ENCODE data around the gene GNB2. TPM values are rescaled to one million over a fixed set of nuclear protein-coding genes. Genes with fewer than 3 reads are reported as not detected.
"Not testable (repeated sequence)": the region's sequence is repeated elsewhere in the genome, so short reads cannot be mapped to it uniquely, and the experiment has no call there.

Gene GNB2
- total RNA-seq, 6 experiments from 2014 or later, result 301 to 369 (median 322) TPM

DNA sequence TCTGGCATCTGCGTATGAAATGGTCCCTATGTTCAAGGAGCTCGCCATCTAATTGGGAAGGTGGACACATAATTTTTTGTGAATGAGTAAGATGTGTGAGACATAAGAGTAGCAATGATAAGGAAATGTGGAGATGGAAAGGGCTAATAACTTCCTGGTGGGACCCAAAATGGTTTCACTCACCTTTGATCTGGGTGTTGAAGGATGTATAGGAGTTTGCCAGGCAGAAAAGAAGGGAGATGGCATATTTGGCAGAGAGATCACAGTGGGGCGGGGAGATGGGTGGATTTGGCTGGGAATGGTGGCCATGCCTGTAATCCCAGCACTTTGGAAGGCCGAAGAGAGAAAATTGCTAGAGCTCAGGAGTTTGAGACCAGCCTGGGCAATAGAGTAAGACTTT is 36.9 kb downstream of the GNB2 start:
- no peaks in the 10 kb centered on the region for H3K9me3 Mint-ChIP-seq
- peaks cover 9% of the 10 kb centered on the region for H3K4me1 Mint-ChIP-seq (ENCODE audit: low read depth)
- peaks cover 3% of the 10 kb centered on the region for H3K27me3 Mint-ChIP-seq (ENCODE audit: insufficient read depth)
- no peak for DNase-seq
- no peak for TF ChIP-seq CTCF (IDR thresholded peaks at IDR 0.05)
- no peak overlapping the region for H3K27ac Mint-ChIP-seq
- H3K4me3 Mint-ChIP-seq, result no peak overlapping the region
- peaks cover 6% of the 10 kb centered on the region; the same call in 1 of the 2 replicates for H3K36me3 Mint-ChIP-seq (ENCODE audit: low read depth)

GRCh38 chr7:100711369-100711768 is 37.8 kb downstream of the GNB2 start:
- H3K9me3 Mint-ChIP-seq, result no peaks in the 10 kb centered on the region
- peaks cover 6% of the 10 kb centered on the region; the same call in 1 of the 2 replicates for H3K36me3 Mint-ChIP-seq (ENCODE audit: low read depth)
- H3K27me3 Mint-ChIP-seq (ENCODE audit: insufficient read depth), result peaks cover 6% of the 10 kb centered on the region
- peaks cover 9% of the 10 kb centered on the region for H3K4me1 Mint-ChIP-seq (ENCODE audit: low read depth)
- no peak for TF ChIP-seq CTCF (IDR thresholded peaks at IDR 0.05)
- H3K4me3 Mint-ChIP-seq, result no peak overlapping the region
- no peak overlapping the region for H3K27ac Mint-ChIP-seq
- DNase-seq, result no peak

GRCh38 chr7:100714725-100715124 is 41.2 kb downstream of the GNB2 start:
- H3K27me3 Mint-ChIP-seq (ENCODE audit: insufficient read depth), result peaks cover 18% of the 10 kb centered on the region
- no peak overlapping the region for H3K27ac Mint-ChIP-seq
- no peaks in the 10 kb centered on the region for H3K36me3 Mint-ChIP-seq (ENCODE audit: low read depth)
- H3K4me3 Mint-ChIP-seq, result no peak overlapping the region
- no peaks in the 10 kb centered on the region for H3K9me3 Mint-ChIP-seq
- DNase-seq, result no peak
- no peak for TF ChIP-seq CTCF (IDR thresholded peaks at IDR 0.05)
- no peaks in the 10 kb centered on the region for H3K4me1 Mint-ChIP-seq (ENCODE audit: low read depth)

GRCh38 chr7:100717073-100717472 is 43.5 kb downstream of the GNB2 start:
- not testable (repeated sequence) for H3K4me3 Mint-ChIP-seq; H3K27ac Mint-ChIP-seq; H3K9me3 Mint-ChIP-seq; H3K4me1 Mint-ChIP-seq (ENCODE audit: low read depth); H3K36me3 Mint-ChIP-seq (ENCODE audit: low read depth); DNase-seq
- peaks cover 37% of the 10 kb centered on the region for H3K27me3 Mint-ChIP-seq (ENCODE audit: insufficient read depth)

GRCh38 chr7:100719523-100720278 is 46.2 kb downstream of the GNB2 start:
- H3K4me3 Mint-ChIP-seq, result no peak overlapping the region
- no peak overlapping the region for H3K27ac Mint-ChIP-seq
- no peaks in the 10 kb centered on the region for H3K9me3 Mint-ChIP-seq
- DNase-seq, result peak; percentile 48
- TF ChIP-seq CTCF (IDR thresholded peaks at IDR 0.05), result peak; percentile 74
- H3K27me3 Mint-ChIP-seq (ENCODE audit: insufficient read depth), result peaks cover 46% of the 10 kb centered on the region
- H3K36me3 Mint-ChIP-seq (ENCODE audit: low read depth), result no peaks in the 10 kb centered on the region
- no peaks in the 10 kb centered on the region for H3K4me1 Mint-ChIP-seq (ENCODE audit: low read depth)

- no peak within 1 kb of the TSS for H3K27ac Mint-ChIP-seq
- peak; percentile 37; the same call in 1 of the 2 replicates for TF ChIP-seq CTCF (IDR thresholded peaks at IDR 0.05)
- peaks cover 5% of the 10 kb centered on the region for H3K4me1 Mint-ChIP-seq (ENCODE audit: low read depth)
- no peak within 1 kb of the TSS for H3K4me3 Mint-ChIP-seq
- H3K36me3 Mint-ChIP-seq (ENCODE audit: low read depth), result no peaks in the 10 kb centered on the region
- no peaks in the 10 kb centered on the region for H3K9me3 Mint-ChIP-seq
- DNase-seq, result no peak
- peaks cover 48% of the 10 kb centered on the region for H3K27me3 Mint-ChIP-seq (ENCODE audit: insufficient read depth)
These were observed 46.7 kb downstream of the GNB2 start, which contains the start of gene EPO for GRCh38 chr7:100720279-100720670. Gene EPO, plus strand, starts transcription at chr7:100720468. Its CDS starts 513 bp downstream, at chr7:100720981.

All from HFFc6 (cell line).